Femur (tissue), 1 donor: ENCODE data around the gene AIF1L.
A peak's percentile ranks its signal among the peaks of the same experiment; 100 is the strongest.
"Not testable (repeated sequence)": the region's sequence is repeated elsewhere in the genome, so short reads cannot be mapped to it uniquely, and the experiment has no call there.

Experiments
- DNase-seq: peaks from one replicate; pipeline ENCODE4 v3.0.0-alpha.2; 2017

AIF1L gene

DNA sequence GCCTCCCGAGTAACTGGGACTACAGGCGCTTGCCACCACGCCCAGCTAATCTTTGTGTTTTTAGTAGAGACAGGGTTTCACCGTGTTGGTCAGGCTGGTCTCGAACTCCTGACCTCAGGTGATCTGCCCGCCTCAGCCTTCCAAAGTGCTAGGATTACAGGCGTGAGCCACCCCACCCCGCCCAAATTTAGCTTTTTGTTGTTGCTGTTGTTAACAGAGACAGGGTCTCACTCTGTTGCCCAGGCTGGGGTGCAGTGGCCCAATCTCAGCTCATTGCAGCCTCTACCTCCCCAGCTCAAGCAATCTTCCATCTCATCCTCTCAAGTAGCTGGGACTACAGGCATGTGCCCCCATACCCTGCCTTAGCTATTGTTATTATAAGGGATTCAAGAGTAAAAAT lies 3.5 kb downstream of the AIF1L start:
- DNase-seq: not testable (repeated sequence)

DNA sequence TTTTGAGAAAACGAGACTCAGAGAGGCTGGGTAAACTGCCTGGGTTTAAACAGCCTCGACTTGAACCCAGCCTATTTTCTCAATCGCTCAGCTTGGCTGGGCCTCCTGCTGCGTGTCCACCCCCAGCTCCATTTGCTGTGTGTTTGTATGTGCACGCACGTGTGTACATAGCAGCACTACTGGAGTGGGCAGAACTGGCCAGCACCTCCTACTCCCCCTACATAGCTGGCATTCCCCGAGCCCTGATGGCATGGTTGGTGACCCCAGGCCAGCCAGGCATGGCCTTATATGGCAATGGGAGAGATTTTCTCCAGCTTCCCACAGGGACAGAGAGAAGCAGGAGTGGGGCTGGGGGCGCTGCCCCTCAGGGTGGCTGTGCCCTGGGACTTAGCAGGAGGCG lies 4.1 kb downstream of the AIF1L start:
- DNase-seq: no peak

DNA sequence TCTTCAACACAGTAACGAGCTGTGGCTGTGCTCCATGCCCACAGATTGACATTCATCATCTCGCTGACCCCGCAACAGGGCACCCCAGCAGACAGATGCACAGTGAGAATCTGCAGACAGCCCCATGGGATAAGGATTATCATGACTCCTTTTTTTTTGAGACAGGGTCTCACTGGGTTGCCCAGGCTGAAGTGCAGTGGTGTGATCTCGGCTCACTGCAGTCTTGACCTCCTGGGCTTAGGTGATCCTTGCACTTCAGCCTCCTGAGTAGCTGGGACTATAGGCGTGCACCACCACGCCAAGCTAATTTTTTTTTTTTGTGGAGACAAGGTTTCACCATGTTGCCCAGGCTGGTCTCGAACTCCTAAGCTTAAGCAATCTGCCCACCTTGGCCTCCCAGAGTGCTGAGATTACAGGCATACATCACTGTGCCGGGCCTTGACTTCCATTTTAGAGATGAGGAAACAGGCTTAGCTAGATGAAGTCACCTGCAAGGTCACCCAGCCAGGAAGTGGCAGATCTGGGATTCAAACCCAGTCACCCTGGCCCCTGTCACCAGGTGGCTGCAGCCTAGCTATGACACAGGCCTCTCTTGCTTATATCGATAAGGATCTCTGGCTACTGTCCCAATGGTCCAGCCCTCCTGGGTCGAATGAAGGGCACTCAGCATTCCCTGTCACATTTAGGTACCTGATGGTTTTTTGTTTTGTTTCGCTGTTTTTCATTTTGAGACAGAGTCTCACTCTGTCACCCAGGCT lies 5.1 kb downstream of the AIF1L start:
- DNase-seq: no peak

DNA sequence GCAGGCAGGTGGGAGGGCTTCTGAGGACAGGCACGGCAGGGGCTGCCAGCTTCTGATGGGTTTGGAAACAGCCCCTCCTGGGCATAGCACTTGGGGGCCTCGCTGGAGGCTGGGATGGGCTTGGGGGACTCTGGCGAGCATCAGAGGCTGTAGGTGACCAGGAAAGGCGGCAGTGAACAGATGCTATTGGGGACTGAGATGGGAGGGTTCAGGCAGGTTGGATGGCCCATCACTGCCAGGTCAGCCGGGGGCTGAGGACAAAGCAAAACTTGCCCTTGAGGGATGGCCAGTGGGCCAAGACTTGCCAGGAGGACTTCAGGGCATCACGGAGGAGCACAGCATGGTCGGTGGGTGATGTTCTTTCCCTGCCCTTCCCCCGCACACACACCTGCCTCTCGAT lies 6.7 kb downstream of the AIF1L start:
- no peak for DNase-seq

DNA sequence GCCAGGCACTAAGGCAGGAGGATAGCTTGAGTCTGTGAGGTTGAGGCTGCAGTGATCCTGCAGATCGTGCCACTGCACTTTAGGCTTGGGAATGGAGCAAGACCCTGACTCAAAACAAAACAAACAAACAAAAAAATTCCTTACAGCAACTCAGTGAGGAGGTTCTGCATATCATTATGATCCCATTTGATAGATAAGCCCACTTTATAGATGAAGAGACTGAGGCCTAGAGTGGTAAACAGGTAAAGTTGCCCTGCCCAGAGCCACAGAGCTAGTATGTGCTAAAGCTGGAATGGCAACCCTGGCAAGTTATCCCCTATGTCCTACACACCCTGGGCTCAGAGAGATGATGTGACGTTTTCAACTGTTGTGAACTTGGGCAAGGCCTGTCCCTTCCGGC lies 7.2 kb downstream of the AIF1L start:
- DNase-seq: no peak

DNA sequence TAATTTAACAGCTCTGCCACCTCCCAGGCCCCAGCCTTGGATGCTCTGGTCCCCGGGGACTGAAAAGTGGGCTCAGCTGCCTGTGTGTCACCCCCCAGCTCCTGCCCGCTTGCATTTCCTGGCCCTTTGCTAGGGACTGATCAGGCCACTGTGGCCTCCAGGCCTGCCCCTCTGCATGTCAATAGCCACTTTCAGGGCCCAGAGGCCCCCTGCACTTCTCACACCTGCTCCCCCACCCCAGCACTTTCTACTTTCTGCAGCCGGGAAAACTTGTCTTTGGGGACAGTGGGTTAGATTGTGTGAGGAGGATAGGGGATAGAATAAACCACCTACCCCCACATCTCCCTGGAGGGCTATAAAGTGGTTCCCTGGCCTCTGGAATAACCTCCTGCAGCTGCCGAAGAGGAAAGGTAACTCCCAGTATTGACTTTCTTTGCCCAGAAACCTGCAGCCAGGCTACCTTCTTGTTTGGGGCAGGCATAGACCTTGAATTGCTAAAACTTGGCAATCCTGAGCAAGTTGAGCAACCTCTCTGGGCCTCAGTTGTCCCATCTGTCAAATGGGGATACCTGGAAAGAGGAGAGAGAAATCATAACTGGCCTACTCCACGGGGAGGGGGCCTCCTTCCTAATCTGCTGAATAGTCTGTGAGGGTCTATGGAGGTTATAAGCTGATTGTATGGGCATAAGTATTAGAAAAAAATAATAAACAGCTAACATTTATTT lies 7.8 kb downstream of the AIF1L start:
- no peak for DNase-seq

DNA sequence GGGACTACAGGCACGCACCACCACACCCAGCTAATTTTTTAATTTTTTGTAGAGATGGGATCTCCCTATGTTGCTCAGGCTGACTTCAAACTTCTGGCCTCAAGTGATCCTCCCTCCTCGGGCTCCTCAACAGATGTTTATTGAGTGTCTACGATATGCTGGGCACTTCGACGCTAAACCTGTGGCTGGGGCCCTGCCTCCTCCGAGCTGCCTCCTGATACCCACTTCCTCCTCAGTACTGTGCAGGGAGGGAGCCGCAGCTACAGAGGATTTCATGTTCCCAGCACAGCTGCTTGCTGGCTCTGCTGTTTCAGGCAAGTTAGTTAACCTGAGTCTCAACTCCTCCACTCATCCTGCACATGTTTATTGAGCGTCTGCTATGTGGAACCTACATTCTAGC lies 9.6 kb downstream of the AIF1L start:
- no peak for DNase-seq

DNA sequence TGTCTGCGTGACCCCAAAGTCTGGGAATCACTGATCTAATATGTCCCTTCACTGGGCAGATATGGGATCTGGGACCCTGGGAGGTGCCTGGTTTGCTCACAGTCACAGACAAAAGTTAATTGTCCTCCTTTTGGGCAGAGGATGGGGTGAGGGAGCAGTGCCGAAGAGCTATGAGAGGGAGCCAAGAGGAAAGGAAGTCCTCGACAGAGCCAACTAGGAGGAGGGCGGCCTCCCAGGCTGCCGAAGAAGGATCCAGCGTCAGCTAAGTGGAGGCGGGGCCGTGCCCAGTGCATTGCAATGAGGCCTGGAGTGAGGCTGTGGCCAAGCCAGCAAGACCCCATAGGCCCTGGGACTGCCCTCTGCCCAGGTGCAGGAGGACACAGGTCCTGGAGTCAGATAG lies 11.4 kb downstream of the AIF1L start:
- DNase-seq: no peak

DNA sequence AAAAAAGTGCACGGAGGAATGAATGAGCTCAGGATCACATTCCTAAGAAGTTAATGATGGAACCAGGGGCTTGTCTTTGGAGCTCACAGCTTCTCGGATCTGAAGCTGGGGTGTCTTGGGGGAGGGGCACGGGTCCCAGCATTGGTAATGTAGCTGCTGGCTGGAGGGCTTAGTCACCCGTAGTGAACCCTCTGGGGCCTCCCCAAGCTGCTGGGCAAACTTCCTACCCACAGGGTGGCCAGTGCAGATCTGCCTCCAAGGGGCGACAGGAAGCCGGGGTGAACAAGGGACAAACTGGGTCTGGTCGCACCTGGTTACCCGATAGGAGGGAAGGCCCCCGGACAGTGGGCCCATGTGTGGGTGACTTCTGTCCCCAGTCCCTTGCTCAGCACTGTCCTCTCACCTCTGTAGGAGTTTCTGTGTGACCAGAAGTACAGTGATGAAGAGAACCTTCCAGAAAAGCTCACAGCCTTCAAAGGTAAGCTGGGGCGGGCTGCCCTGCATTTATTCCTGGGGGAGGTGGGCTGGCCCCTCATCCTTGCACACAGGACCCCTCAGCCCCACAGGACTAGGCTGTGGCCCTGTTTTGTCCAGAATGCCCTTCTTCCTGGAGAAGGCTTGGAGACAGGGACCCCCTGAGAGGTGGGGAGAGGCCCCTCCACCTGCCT lies 15.0 kb downstream of the AIF1L start:
- no peak for DNase-seq

DNA sequence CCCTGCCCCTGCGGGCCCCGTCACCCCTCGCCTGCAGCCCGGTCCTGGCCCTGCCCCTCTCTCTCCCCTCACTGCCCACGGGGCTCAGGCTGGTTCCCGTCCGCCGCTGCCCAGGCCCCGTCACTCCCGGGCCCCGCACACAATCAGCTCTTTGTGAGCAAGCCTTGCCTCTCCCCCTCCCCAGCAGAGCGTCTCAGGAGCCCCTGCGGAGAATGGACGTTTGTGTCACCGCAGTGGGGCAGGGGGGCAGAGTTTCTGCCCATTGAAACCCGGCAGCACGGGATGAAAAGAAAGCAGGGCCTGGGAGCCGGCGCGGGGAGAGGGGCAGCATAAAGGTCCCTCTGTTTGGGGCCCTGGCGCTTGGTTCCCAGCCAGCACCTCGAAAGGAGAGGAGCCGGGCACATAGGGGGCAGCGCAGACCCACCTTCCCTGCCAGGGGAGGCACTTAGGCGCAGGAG lies 15.6 kb downstream of the AIF1L start:
- DNase-seq: peak; percentile 51

DNA sequence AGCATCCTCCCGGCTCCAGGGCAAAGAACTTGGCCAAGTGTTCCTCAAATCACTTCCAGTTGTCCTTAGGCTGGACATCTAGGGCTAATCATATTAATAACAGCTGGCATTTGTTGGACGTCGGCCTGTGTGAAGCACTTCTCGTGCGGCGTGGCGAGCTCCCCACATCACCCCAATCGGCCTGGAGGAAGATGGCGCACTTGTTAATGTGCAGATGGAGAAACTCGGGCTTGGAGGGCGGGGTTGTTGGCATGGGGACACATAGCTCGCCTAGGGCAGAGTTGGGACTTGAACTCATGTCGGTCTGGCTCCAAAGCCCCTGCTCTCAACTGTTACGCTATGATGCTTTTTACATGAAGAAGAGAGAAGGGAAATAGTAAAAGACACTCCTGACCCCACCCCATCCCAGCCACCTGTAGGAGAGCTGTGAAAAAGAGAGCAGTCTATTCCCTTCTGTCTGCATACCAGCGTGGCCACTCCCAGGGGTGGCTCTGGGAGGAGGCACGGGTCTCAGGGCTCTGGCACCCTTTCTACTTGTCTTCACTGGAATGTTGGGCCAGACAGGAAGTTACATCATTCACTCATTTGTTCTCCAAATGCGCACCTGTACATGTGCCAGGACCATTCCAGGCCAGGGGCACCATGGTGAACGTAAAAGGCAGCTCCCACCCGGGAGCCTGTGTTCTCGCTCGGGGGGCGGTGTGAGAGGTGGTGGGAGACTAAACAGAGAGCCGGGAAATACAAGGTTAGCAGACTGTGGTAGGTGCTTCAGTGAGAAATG lies 16.2 kb downstream of the AIF1L start:
- no peak for DNase-seq

DNA sequence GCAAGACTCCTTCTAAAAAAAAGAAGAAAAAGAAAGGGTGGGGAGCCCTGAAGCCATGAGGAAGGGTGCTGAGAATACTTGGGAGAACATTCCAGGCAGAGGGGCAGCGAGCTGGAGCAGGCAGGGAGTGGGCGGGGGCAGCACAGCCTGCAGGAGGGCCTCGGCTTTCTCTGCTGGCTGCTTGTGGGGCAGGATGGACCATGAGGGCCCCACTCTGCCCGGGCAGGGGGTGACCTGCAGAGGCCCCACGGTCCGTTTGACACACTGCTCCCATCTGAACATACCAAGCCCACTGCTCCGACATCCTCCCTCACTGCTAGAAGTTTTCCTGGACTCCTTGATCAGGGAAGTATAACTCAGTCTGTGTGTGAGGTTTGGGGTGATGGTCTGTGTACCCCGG lies 17.3 kb downstream of the AIF1L start:
- no peak for DNase-seq

DNA sequence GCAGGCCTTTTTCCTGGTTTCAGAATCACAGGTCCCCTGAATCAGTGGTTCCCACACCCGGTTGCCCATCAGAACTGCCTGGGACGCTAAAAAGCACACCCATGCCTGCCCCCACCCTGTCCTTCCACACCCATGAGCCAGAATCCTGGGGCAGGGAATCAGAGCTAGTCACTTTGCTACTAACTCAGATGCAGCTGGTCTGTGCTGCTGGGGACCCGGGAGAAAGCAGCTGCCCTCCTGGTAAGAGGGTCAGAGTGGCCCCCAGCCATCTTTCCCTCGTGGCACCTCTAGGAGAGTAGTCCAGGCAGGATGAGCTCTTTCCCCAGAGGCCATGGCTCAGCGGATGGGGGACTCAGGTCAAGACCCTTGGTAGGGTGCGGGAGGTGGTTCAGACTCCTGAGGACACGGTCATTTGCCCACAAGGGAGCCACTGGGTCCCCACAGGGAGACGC lies 17.8 kb downstream of the AIF1L start:
- no peak for DNase-seq

DNA sequence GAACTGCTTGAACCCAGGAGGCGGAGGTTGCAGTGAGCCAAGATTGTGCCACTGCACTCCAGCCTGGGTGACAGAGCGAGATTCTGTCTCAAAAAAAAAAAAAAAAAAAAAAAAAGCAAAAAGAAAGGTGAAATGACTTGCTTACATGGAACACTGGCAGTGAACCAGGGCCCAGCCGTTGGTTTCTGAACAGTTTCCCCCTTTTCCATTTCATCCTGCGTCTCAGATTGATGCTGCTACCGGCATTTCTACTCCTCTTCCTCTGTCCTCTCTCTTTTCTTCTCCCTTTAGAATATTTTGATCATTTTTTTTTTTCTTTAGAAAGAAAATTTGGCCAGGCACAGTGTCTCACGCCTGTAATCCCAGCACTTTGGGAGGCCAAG lies 19.0 kb downstream of the AIF1L start:
- not testable (repeated sequence) for DNase-seq

DNA sequence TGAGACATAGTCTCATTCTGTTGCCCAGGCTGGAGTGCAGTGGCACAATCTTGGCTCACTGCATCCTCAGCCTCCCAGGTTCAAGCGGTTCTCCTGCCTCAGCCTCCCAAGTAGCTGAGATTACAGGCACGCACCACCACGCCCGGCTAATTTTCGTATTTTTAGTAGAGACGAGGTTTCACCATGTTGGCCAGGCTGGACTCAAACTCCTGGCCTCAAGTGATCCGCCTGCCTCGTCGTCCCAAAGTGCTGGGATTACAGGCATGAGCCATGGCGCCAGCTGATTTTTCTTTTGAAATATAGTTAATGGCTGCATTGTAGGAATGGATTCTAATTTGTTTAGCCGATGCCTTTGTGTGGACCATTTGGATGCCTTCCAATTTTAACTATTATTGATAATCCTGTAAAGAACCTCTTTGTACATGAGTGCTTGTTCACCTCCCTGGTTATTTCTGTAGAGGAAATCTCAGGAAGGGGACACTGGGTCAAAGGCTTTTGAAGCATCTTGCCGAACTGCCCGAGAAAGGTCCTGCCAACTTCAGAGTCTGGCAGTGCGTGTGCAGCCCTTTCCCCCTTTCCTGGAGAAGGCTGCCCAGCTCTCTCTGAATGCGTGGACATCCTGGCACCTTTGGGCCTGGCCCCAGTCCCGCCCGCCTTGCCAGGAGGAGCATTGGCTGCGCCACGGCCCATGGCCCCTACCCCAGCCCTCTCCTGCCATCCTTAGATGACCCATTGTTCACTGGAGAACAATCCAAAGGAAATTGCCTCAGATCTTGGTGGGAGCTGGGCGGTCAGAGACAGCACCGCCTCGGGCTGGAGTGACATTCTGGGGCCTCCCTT lies 20.2 kb downstream of the AIF1L start:
- no peak for DNase-seq

DNA sequence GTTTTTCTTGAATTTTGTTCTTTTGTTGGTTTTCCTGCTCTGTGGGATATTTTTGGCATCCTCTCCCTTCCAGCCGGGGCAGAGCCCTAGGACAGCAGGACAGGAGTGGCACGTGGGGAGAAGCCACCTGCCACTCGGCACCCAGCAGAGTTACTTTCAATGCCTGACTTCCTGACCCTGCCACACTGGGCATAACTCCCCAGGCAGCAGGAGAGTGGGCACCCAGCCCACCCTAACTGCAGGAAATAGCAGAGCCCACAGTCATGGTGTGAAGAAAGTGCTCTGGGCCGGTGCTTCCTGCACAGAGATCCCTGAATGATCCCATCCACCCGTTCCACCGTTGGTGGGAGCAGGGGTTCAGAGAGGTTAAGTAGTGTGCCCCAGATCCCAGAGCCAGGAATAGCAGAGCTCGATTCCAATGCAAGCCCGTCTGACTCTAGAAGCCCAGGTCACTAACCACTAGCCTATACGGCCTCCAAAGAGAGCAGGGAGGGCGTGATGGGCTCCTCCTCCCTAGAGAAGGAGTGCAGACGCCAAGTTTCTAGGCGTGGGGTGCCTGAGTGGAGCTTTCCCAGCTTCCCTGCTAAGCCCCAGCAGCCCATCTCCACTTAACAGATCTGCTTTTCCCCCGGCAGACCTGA lies 20.9 kb downstream of the AIF1L start:
- DNase-seq: no peak

DNA sequence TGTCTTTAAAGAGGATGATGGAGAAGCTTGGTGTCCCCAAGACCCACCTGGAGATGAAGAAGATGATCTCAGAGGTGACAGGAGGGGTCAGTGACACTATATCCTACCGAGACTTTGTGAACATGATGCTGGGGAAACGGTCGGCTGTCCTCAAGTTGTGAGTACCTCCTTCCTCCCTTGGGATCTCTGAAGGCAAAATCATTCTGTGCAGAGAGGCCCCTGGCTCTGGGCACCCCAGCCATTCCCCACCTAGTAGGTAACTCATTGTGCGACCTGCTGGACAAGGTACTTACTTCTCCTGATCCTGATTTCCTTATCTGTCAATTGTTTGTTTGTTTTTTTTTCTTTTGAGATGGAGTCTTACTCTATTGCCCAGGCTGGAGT lies 21.4 kb downstream of the AIF1L start:
- no peak for DNase-seq

DNA sequence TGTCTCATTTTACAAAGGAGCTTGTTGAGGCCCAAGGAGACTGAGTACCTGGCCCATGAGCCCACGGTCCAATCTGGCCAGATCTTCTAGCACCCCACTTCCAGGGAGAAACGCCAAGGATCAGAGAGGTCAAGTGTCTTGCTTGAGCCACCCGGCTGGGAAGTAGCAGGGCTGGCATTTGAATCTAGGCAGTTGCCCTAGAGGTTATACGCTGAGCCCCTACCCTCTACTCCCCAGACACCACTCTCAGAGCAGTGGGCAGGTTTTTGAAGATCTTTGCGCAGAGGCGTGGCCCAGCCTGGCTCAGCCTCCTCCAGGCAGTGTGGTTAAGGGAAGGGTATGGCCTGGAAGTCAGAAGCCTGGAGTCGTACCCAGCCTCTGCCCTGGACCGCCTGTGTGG lies 23.3 kb downstream of the AIF1L start:
- no peak for DNase-seq

DNA sequence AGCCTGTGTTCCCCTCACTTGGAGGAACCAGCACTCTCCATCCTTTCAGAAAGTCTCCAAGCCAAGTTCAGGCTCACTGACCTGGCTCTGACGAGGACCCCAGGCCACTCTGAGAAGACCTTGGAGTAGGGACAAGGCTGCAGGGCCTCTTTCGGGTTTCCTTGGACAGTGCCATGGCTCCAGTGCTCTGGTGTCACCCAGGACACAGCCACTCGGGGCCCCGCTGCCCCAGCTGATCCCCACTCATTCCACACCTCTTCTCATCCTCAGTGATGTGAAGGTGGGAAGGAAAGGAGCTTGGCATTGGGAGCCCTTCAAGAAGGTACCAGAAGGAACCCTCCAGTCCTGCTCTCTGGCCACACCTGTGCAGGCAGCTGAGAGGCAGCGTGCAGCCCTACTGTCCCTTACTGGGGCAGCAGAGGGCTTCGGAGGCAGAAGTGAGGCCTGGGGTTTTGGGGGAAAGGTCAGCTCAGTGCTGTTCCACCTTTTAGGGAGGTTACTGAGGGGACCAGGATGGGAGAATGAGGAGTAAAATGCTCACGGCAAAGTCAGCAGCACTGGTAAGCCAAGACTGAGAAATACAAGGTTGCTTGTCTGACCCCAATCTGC lies 24.4 kb downstream of the AIF1L start:
- DNase-seq: no peak

DNA sequence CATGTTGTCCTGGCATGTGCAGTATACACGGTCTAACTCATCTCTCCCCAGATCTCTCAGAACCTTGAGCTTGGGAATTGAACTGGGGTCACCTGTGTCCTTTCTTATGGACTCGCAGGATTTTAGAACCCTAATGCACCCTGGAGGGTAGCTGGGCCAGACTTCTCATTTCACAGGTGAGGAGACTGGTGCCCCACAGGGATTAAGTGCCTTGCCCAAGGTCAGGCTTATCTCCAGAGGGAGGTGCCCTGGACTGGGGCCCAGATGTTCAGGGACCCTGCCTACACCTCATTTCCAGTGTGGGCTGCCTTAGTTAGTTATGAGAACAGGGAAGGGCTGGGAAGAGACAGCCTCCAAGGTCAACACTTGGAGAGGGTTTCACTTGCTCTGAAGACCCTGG lies 25.0 kb downstream of the AIF1L start:
- no peak for DNase-seq

DNA sequence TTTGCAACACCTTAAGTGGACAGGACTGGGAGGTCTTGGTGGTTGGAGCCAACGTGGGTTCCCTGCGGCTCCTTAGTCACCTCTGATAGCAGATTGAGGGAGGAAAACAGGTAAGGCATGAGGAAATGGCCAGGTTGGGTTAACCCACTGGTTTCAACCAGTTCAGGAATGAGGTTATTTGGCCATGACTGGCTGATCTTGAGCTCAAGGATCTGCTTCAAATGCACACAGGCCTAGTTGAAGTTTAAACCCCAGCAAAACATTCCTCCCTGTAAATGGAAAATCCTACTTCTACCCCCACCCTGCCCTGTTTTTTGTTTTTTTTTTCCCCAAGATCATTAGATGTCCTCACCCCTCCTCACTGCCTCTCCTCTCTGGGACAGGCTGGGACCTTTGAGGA lies 25.8 kb downstream of the AIF1L start:
- DNase-seq: no peak

DNA sequence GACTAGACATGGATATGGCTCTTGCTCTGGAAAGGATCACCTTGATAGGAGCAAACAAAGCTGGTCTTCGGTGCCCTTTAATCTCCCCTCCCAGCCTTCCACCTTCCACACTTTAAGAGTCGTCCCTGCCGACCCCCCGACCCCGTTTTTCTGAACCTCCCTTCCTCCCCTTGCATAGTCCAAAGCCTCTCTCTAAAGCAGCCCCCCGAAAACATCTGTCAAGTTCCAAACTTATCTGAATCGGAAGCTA lies 28.6 kb downstream of the AIF1L start:
- no peak for DNase-seq
